NCI-H524 (cell line): ENCODE measurements around the gene ZNRF3.
"Not testable (repeated sequence)": the region's sequence is repeated elsewhere in the genome, so short reads cannot be mapped to it uniquely, and the experiment has no call there.

ENCODE experiments used
- DNase-seq, 2 experiments: peaks; one replicate each; lab custom pipeline; 2025; lab: John Stamatoyannopoulos, UW

ZNRF3 gene

GRCh38 chr22:28931844-28932567 is 48.6 kb downstream of the ZNRF3 start:
- DNase-seq, result peak in 1 of 2 experiments; percentile 72

GRCh38 chr22:28933321-28933720 is 49.9 kb downstream of the ZNRF3 start:
- DNase-seq, result no peak

- DNase-seq, result no peak
Measured at GRCh38 chr22:28934026-28934425, 50.7 kb downstream of the ZNRF3 start.

GRCh38 chr22:28935140-28935539 is 51.8 kb downstream of the ZNRF3 start:
- no peak for DNase-seq

GRCh38 chr22:28935713-28936112 is 52.3 kb downstream of the ZNRF3 start:
- no peak for DNase-seq

- no peak for DNase-seq
Measured at GRCh38 chr22:28936200-28936599, 52.8 kb downstream of the ZNRF3 start.

GRCh38 chr22:28937206-28938025 is 54.0 kb downstream of the ZNRF3 start:
- DNase-seq, result no peak

GRCh38 chr22:28938286-28938833 is 55.0 kb downstream of the ZNRF3 start:
- no peak for DNase-seq

- DNase-seq, result no peak
Measured at GRCh38 chr22:28939394-28939793, 56.0 kb downstream of the ZNRF3 start.

GRCh38 chr22:28939932-28940331 is 56.6 kb downstream of the ZNRF3 start:
- DNase-seq, result no peak

- DNase-seq, result no peak
Measured at GRCh38 chr22:28940441-28940840, 57.1 kb downstream of the ZNRF3 start.

- no peak for DNase-seq
Measured at GRCh38 chr22:28942333-28942732, 59.0 kb downstream of the ZNRF3 start.

- peak; percentile 79 to 88 for DNase-seq
Measured at GRCh38 chr22:28942801-28943500, 59.6 kb downstream of the ZNRF3 start.

GRCh38 chr22:28943501-28943879 is 60.1 kb downstream of the ZNRF3 start:
- peak; percentile 62 to 79 for DNase-seq

GRCh38 chr22:28947125-28947524 is 63.8 kb downstream of the ZNRF3 start:
- no peak for DNase-seq

GRCh38 chr22:28948424-28948823 is 65.1 kb downstream of the ZNRF3 start:
- DNase-seq, result no peak

- not testable (repeated sequence) for DNase-seq
Measured at GRCh38 chr22:28948860-28949551, 65.6 kb downstream of the ZNRF3 start.

GRCh38 chr22:28949788-28950187 is 66.4 kb downstream of the ZNRF3 start:
- no peak for DNase-seq

- no peak for DNase-seq
Measured at GRCh38 chr22:28950617-28951411, 67.4 kb downstream of the ZNRF3 start.

GRCh38 chr22:28951530-28951929 is 68.2 kb downstream of the ZNRF3 start:
- no peak for DNase-seq

GRCh38 chr22:28951969-28952521 is 68.7 kb downstream of the ZNRF3 start:
- DNase-seq, result peak in 1 of 2 experiments; percentile 53
